Measurements from ENCODE around the gene NUP58.

NUP58 gene

DNA sequence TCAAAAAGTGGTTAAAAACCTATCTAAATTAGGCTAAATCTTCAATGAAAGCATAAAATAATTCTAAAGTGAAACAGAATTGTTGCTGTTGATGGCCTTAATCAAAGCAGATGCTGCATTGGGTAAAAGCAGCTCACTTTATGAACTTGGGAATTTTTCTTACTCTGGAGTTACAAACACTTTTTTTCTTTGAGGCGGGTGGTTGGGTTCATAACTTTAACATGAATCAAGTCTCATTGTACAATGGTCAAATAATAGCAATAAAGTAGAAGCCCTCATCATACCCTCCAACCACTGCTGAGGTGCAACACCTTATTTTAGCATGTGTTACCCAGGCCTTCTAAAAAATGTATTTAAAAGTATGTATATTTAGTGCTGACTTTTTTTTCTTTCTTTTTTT, 29.1 kb downstream of the NUP58 start:
- Histone ChIP-seq H3K36me3 (ENCODE audit: control insufficient read depth, insufficient read depth, low read length) (peaks cover 9% of the 10 kb centered on the region), H3K4me3 (replicated peaks; ENCODE audit: low read depth, low read length) (no peak overlapping the region), H3K27me3 (replicated peaks; ENCODE audit: control insufficient read depth, insufficient read depth, low read length) (no peaks in the 10 kb centered on the region)
- no peak for DNase-seq (ENCODE audit: extremely low read depth, insufficient read length)
- TF ChIP-seq, protein P1, sequence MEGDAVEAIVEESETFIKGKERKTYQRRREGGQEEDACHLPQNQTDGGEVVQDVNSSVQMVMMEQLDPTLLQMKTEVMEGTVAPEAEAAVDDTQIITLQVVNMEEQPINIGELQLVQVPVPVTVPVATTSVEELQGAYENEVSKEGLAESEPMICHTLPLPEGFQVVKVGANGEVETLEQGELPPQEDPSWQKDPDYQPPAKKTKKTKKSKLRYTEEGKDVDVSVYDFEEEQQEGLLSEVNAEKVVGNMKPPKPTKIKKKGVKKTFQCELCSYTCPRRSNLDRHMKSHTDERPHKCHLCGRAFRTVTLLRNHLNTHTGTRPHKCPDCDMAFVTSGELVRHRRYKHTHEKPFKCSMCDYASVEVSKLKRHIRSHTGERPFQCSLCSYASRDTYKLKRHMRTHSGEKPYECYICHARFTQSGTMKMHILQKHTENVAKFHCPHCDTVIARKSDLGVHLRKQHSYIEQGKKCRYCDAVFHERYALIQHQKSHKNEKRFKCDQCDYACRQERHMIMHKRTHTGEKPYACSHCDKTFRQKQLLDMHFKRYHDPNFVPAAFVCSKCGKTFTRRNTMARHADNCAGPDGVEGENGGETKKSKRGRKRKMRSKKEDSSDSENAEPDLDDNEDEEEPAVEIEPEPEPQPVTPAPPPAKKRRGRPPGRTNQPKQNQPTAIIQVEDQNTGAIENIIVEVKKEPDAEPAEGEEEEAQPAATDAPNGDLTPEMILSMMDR (IDR thresholded peaks at IDR 0.05; ENCODE audit: insufficient read depth, low read length, poor library complexity, severe bottlenecking) = no peak

DNA sequence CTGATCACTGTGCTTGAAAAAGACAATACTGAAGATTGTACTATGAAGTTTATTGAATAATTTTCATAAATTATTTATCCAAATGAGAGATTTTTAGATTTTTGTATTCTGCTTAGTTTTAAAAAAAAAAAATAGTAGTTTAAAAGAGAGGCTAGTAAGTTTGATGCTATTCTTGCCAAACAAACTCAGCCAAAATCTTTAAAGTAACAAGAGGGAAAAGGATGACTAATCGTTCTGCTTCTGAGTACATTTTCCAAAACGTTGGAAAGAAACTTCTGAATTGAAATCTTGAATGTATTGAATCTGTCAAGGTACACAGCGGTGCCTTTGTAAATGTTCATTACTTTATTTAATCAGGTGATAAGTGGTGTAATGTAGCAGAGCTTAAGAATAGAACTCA, 34.4 kb downstream of the NUP58 start:
- DNase-seq (ENCODE audit: extremely low read depth, insufficient read length) = no peak
- Histone ChIP-seq H3K4me3 (replicated peaks; ENCODE audit: low read depth, low read length) (no peak overlapping the region), H3K27me3 (replicated peaks; ENCODE audit: control insufficient read depth, insufficient read depth, low read length) (no peaks in the 10 kb centered on the region), H3K36me3 (ENCODE audit: control insufficient read depth, insufficient read depth, low read length) (peaks cover 5% of the 10 kb centered on the region)
- TF ChIP-seq, protein P1 (IDR thresholded peaks at IDR 0.05; ENCODE audit: insufficient read depth, low read length, poor library complexity, severe bottlenecking) = no peak

DNA sequence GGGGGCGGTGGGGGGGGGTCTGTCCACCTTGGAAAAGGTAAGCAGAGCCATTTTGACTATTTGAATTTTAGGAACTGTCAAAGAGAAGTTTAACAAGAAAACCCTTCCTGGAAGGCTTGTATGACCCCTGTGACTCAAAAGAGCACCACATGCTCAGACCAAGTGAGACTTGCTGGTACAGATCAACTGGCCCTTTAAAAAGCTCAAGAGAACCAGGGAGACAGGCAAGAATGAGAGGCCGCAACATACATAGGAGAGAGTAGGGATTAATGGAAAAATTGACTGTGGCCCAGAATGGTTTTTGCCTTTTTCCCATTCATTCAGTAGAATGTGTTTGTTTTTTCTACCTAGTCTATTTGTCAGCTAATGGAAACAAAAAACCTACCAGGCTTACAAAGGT, 44.2 kb downstream of the NUP58 start:
- Histone ChIP-seq H3K36me3 (ENCODE audit: control insufficient read depth, insufficient read depth, low read length) (no peaks in the 10 kb centered on the region), H3K27me3 (replicated peaks; ENCODE audit: control insufficient read depth, insufficient read depth, low read length) (no peaks in the 10 kb centered on the region), H3K4me3 (replicated peaks; ENCODE audit: low read depth, low read length) (no peak overlapping the region)
- no peak for DNase-seq (ENCODE audit: extremely low read depth, insufficient read length)
- TF ChIP-seq, protein P1 (IDR thresholded peaks at IDR 0.05; ENCODE audit: insufficient read depth, low read length, poor library complexity, severe bottlenecking) = no peak

DNA sequence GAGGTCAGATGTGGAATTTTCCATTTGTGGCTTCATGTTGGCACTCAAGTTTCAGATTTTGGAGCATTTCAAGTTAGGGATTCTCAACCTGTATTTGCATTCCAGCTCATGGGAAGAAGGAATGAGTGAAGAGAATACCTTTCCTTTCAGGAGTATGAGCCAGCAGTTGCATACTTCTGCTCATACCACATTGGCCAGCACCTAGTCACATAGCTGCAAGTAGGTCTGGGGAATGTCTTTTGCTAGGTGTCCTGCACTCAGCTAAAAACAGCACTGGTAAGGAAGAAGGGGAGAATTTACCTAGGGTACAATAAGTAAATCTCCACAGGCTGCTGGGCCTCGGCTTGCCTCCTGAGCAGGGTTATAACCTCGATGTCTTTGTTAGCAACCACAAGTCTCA, 45.7 kb downstream of the NUP58 start:
- Histone ChIP-seq H3K4me3 (replicated peaks; ENCODE audit: low read depth, low read length) (no peak overlapping the region), H3K36me3 (ENCODE audit: control insufficient read depth, insufficient read depth, low read length) (no peaks in the 10 kb centered on the region), H3K27me3 (replicated peaks; ENCODE audit: control insufficient read depth, insufficient read depth, low read length) (no peaks in the 10 kb centered on the region)
- DNase-seq (ENCODE audit: extremely low read depth, insufficient read length) = no peak
- TF ChIP-seq, protein P1 (IDR thresholded peaks at IDR 0.05; ENCODE audit: insufficient read depth, low read length, poor library complexity, severe bottlenecking) = no peak

DNA sequence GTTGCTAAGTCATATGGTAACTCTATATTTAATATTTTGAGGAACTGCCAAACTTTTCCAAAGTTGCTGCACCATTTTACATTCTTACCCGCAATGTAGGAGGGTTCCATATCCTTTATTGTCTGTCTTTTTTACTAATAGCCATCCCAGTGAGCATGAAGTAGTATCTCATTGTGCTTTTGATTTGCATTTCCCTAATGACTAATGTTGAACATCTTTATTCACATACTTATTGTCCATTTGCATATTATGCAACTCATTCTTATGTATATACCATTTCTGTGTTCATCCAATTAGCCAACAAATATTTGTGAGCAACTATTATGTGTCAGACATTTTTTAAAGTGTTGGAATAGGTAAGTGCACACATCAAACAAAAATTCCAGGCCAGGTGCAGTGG, 50.0 kb downstream of the NUP58 start:
- no peaks in the 10 kb centered on the region for H3K36me3 ChIP-seq (ENCODE audit: control insufficient read depth, insufficient read depth, low read length)
- TF ChIP-seq, protein P1 (IDR thresholded peaks at IDR 0.05; ENCODE audit: insufficient read depth, low read length, poor library complexity, severe bottlenecking) = no peak
- no peaks in the 10 kb centered on the region for H3K27me3 ChIP-seq (replicated peaks; ENCODE audit: control insufficient read depth, insufficient read depth, low read length)
- no peak overlapping the region for H3K4me3 ChIP-seq (replicated peaks; ENCODE audit: low read depth, low read length)
- DNase-seq (ENCODE audit: extremely low read depth, insufficient read length) = no peak

DNA sequence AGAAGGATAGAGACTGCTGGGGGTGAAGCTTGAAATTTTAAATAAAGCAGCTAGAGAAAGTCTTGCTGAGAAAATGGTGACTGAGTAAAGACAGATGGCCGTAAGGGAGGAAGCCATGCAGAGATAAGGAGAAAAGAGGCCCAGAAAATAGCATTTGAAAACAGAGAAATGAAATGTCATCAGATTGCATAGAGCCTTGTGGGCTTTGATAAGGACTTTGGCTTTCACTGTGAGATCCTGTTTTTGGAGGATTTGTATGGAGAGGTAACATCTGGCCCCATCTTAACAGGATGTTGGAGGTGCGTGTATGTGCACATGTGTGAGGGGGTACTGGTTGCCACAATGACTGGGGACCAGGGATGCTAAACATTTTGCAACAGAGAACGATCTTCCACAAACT, 50.8 kb downstream of the NUP58 start:
- DNase-seq (ENCODE audit: extremely low read depth, insufficient read length) = no peak
- TF ChIP-seq, protein P1 (IDR thresholded peaks at IDR 0.05; ENCODE audit: insufficient read depth, low read length, poor library complexity, severe bottlenecking) = no peak
- H3K36me3 ChIP-seq (ENCODE audit: control insufficient read depth, insufficient read depth, low read length) = no peaks in the 10 kb centered on the region
- H3K4me3 ChIP-seq (replicated peaks; ENCODE audit: low read depth, low read length) = no peak overlapping the region
- no peaks in the 10 kb centered on the region for H3K27me3 ChIP-seq (replicated peaks; ENCODE audit: control insufficient read depth, insufficient read depth, low read length)
